ENCODE data around the gene KCTD12. TPM values are rescaled to one million over a fixed set of nuclear protein-coding genes. Genes with fewer than 3 reads are reported as not detected.

KCTD12 gene
- total RNA-seq, 3 donors from 2014 or later = 59.7 to 117 (median 65.9) TPM

- H3K36me3 ChIP-seq = no peaks in the 10 kb centered on the region
- H3K27ac ChIP-seq = peak overlapping the region; percentile 11 to 24
- H3K9me3 ChIP-seq = no peaks in the 10 kb centered on the region
- TF ChIP-seq CTCF (IDR thresholded peaks at IDR 0.05) (no peak), POLR2A (IDR thresholded peaks at IDR 0.05) (no peak), POLR2AphosphoS5 (IDR thresholded peaks at IDR 0.05) (no peak)
- H3K27me3 ChIP-seq = no peaks in the 10 kb centered on the region
- H3K4me1 ChIP-seq = peaks cover 0 to 6% of the 10 kb centered on the region in 2 donors
- no peak overlapping the region for H3K4me3 ChIP-seq
- DNase-seq (ENCODE audit: low spot score in 2 of 2) = peak in 1 of 2 donors; percentile 48
- intact Hi-C loops (cut with DNase I; ENCODE audit: low total_unique reads) = no loop called here
Observed at GRCh38 chr13:76852986-76853385, 33.2 kb downstream of the KCTD12 start.

GRCh38 chr13:76851961-76852360 is 34.2 kb downstream of the KCTD12 start:
- no peaks in the 10 kb centered on the region for H3K9me3 ChIP-seq
- intact Hi-C loops (cut with DNase I; ENCODE audit: low total_unique reads) = no loop called here
- no peak for DNase-seq (ENCODE audit: low spot score in 2 of 2)
- no peaks in the 10 kb centered on the region for H3K36me3 ChIP-seq
- no peak overlapping the region for H3K27ac ChIP-seq
- TF ChIP-seq CTCF (IDR thresholded peaks at IDR 0.05) (no peak), POLR2AphosphoS5 (IDR thresholded peaks at IDR 0.05) (no peak), POLR2A (IDR thresholded peaks at IDR 0.05) (no peak)
- H3K4me3 ChIP-seq = no peak overlapping the region
- H3K27me3 ChIP-seq = no peaks in the 10 kb centered on the region
- peaks cover 0 to 6% of the 10 kb centered on the region in 2 donors for H3K4me1 ChIP-seq

GRCh38 chr13:76849493-76849892 is 36.7 kb downstream of the KCTD12 start:
- DNase-seq (ENCODE audit: low spot score in 2 of 2) = no peak
- H3K27me3 ChIP-seq = no peaks in the 10 kb centered on the region
- H3K4me1 ChIP-seq = peaks cover 0 to 3% of the 10 kb centered on the region in 2 donors
- H3K36me3 ChIP-seq = no peaks in the 10 kb centered on the region
- H3K4me3 ChIP-seq = no peak overlapping the region
- TF ChIP-seq POLR2AphosphoS5 (IDR thresholded peaks at IDR 0.05) (no peak), POLR2A (IDR thresholded peaks at IDR 0.05) (no peak), CTCF (IDR thresholded peaks at IDR 0.05) (no peak)
- intact Hi-C loops (cut with DNase I; ENCODE audit: low total_unique reads) = no loop called here
- H3K27ac ChIP-seq = no peak overlapping the region
- no peaks in the 10 kb centered on the region for H3K9me3 ChIP-seq

GRCh38 chr13:76848596-76848995 is 37.6 kb downstream of the KCTD12 start:
- intact Hi-C loops (cut with DNase I; ENCODE audit: low total_unique reads) = no loop called here
- Histone ChIP-seq H3K9me3 (no peaks in the 10 kb centered on the region), H3K27ac (no peak overlapping the region), H3K36me3 (no peaks in the 10 kb centered on the region), H3K4me3 (no peak overlapping the region), H3K4me1 (no peaks in the 10 kb centered on the region), H3K27me3 (no peaks in the 10 kb centered on the region)
- DNase-seq (ENCODE audit: low spot score in 2 of 2) = no peak
- no peak for TF ChIP-seq CTCF (IDR thresholded peaks at IDR 0.05)
- no peak for TF ChIP-seq POLR2AphosphoS5 (IDR thresholded peaks at IDR 0.05)
- TF ChIP-seq POLR2A (IDR thresholded peaks at IDR 0.05) = no peak

- no peak overlapping the region for H3K27ac ChIP-seq
- TF ChIP-seq CTCF (IDR thresholded peaks at IDR 0.05) = no peak
- TF ChIP-seq POLR2AphosphoS5 (IDR thresholded peaks at IDR 0.05) = no peak
- no peak for TF ChIP-seq POLR2A (IDR thresholded peaks at IDR 0.05)
- no peaks in the 10 kb centered on the region for H3K4me1 ChIP-seq
- no peak for DNase-seq (ENCODE audit: low spot score in 2 of 2)
- intact Hi-C loops (cut with DNase I; ENCODE audit: low total_unique reads) = no loop called here
- no peaks in the 10 kb centered on the region for H3K9me3 ChIP-seq
- no peaks in the 10 kb centered on the region for H3K36me3 ChIP-seq
- no peak overlapping the region for H3K4me3 ChIP-seq
- no peaks in the 10 kb centered on the region for H3K27me3 ChIP-seq
Observed at GRCh38 chr13:76846363-76846762, 39.8 kb downstream of the KCTD12 start.

Measured in breast epithelium (tissue), 4 donors.